ENCODE measurements around the gene PFKFB1.

- TF ChIP-seq THAP7 (CRISPR knock-in tag; IDR thresholded peaks at IDR 0.05) (no peak), ZNF274 (CRISPR knock-in tag; IDR thresholded peaks at IDR 0.05) (no peak), POLR2A (IDR thresholded peaks at IDR 0.05; ENCODE audit: insufficient read depth in 1 of 2, low read depth in 2 of 2, low read length in 2 of 2) (no peak), ZNF589 (CRISPR knock-in tag; conservative IDR thresholded peaks at IDR 0.05) (no peak), FOSL1 (CRISPR knock-in tag; IDR thresholded peaks at IDR 0.05; ENCODE audit: borderline replicate concordance) (no peak), USF2 (IDR thresholded peaks at IDR 0.05; ENCODE audit: low read depth, low read length) (no peak), USF2 (CRISPR knock-in tag; IDR thresholded peaks at IDR 0.05; ENCODE audit: borderline replicate concordance) (no peak), POLR2AphosphoS5 (IDR thresholded peaks at IDR 0.05; ENCODE audit: low read depth, low read length) (no peak), ZBTB20 (CRISPR knock-in tag; IDR thresholded peaks at IDR 0.05; ENCODE audit: borderline replicate concordance, low read depth) (no peak), ZNF121 (CRISPR knock-in tag; IDR thresholded peaks at IDR 0.05) (no peak), BCL3 (CRISPR knock-in tag; IDR thresholded peaks at IDR 0.05) (no peak), SP1 (IDR thresholded peaks at IDR 0.05) (no peak), SP1 (CRISPR knock-in tag; IDR thresholded peaks at IDR 0.05) (no peak)
Measured at GRCh38 chrX:55006827-55007621, 13.0 kb upstream of the PFKFB1 start.

Measured in HepG2 (cell line).